Esophagus squamous epithelium (tissue), 4 donors: ENCODE data around the gene CD55.

Experiments
- POLR2A ChIP-seq, 4 donors: fragments of 450-650 bp; IDR thresholded peaks; one replicate each; pipeline ENCODE4 v1.6.1; 2017; ENCODE audit warnings: antibody characterized with exemption in 4 of 4, mild to moderate bottlenecking in 4 of 4, moderate library complexity in 3 of 4
- TF ChIP-seq, protein P1 (sequence below), 6 experiments: fragments of 450-650 bp in 4 of 6; fragments of 200-600 bp in 2 of 6; sonication (generic) in 2 of 6; IDR thresholded peaks; one replicate each; pipeline ENCODE4 v1.5.1; 2016 to 2019; ENCODE audit warnings: antibody characterized with exemption in 6 of 6, mild to moderate bottlenecking in 4 of 6, moderate library complexity in 4 of 6

GRCh38 chr1:207345644-207346477 lies 24.4 kb downstream of the CD55 start:
- TF ChIP-seq, protein P1, sequence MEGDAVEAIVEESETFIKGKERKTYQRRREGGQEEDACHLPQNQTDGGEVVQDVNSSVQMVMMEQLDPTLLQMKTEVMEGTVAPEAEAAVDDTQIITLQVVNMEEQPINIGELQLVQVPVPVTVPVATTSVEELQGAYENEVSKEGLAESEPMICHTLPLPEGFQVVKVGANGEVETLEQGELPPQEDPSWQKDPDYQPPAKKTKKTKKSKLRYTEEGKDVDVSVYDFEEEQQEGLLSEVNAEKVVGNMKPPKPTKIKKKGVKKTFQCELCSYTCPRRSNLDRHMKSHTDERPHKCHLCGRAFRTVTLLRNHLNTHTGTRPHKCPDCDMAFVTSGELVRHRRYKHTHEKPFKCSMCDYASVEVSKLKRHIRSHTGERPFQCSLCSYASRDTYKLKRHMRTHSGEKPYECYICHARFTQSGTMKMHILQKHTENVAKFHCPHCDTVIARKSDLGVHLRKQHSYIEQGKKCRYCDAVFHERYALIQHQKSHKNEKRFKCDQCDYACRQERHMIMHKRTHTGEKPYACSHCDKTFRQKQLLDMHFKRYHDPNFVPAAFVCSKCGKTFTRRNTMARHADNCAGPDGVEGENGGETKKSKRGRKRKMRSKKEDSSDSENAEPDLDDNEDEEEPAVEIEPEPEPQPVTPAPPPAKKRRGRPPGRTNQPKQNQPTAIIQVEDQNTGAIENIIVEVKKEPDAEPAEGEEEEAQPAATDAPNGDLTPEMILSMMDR (IDR thresholded peaks at IDR 0.05) = no peak
- no peak for TF ChIP-seq POLR2A (IDR thresholded peaks at IDR 0.05)
